ENCODE results near the gene CDHR3.

DNA sequence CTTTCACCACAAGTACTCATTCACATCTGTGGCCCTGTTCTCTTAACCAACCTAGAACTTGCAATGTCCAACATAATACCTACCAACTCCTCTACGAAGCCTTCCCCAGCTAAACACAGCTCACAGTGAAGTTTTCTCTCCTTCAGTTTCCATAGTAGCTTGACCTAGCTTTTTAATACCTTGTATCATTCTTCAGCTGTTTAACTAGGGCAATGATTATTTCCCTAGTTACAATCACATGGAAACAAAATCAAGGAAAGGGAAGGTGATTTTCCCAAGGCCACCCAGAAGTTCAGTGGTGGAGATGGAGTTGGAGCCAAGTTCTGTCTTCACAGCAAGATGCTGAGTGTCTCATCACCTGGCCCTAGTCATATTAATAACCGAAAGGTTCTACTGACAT, 16.3 kb downstream of the CDHR3 start:
- TF ChIP-seq POLR2AphosphoS5 (IDR thresholded peaks at IDR 0.05; ENCODE audit: insufficient read depth, low read depth, low read length) (no peak), CTCF (IDR thresholded peaks at IDR 0.05; ENCODE audit: extremely low read depth in 1 of 2, insufficient read depth in 1 of 2, low read depth in 1 of 2, low read length in 2 of 2) (no peak), POLR2A (IDR thresholded peaks at IDR 0.05; ENCODE audit: low read depth, low read length) (no peak)
- TF ChIP-seq, protein P1, sequence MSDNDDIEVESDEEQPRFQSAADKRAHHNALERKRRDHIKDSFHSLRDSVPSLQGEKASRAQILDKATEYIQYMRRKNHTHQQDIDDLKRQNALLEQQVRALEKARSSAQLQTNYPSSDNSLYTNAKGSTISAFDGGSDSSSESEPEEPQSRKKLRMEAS (IDR thresholded peaks at IDR 0.05; ENCODE audit: insufficient read depth, insufficient read length) = no peak

Data from endothelial cell of umbilical vein (primary cell).